GM18511 (cell line): ENCODE data around the gene MLXIPL.
"Not testable (repeated sequence)": the region's sequence is repeated elsewhere in the genome, so short reads cannot be mapped to it uniquely, and the experiment has no call there.

Experiments
- ATAC-seq: cut with Tn5 transposase; IDR thresholded peaks from one replicate; pipeline ENCODE4 v1.9.1; 2021; ENCODE audit warnings: mild to moderate bottlenecking, moderate library complexity; ENCODE audit not compliant: unreplicated experiment

The MLXIPL gene

GRCh38 chr7:73646785-73647724 is 22.7 kb upstream of the MLXIPL start:
- no peak for ATAC-seq

- ATAC-seq = no peak
These were observed 21.4 kb upstream of the MLXIPL start for GRCh38 chr7:73645643-73646174.

- no peak for ATAC-seq
These were observed 20.5 kb upstream of the MLXIPL start for GRCh38 chr7:73644688-73645286.

- no peak for ATAC-seq
These were observed 18.5 kb upstream of the MLXIPL start for GRCh38 chr7:73642834-73643233.

GRCh38 chr7:73638911-73639310 is 14.6 kb upstream of the MLXIPL start:
- ATAC-seq = no peak

- no peak for ATAC-seq
These were observed 11.3 kb upstream of the MLXIPL start for GRCh38 chr7:73635428-73636200.

- no peak for ATAC-seq
These were observed 9.5 kb upstream of the MLXIPL start for GRCh38 chr7:73633844-73634243.

GRCh38 chr7:73633323-73633722 is 9.0 kb upstream of the MLXIPL start:
- ATAC-seq = no peak

GRCh38 chr7:73631558-73631957 is 7.2 kb upstream of the MLXIPL start:
- ATAC-seq = no peak

GRCh38 chr7:73628504-73628903 is 4.2 kb upstream of the MLXIPL start:
- no peak for ATAC-seq

- ATAC-seq = no peak
These were observed 2.5 kb upstream of the MLXIPL start for GRCh38 chr7:73626814-73627213.

- ATAC-seq = no peak
These were observed 954 bp upstream of the MLXIPL start for GRCh38 chr7:73625276-73625675.

- no peak for ATAC-seq
These were observed 313 bp upstream of the MLXIPL start for GRCh38 chr7:73624669-73625001.

- ATAC-seq = no peak
These were observed 1.2 kb downstream of the MLXIPL start for GRCh38 chr7:73622909-73623797.

- ATAC-seq = no peak
These were observed 1.8 kb downstream of the MLXIPL start for GRCh38 chr7:73622527-73622908.

GRCh38 chr7:73621168-73622063 is 2.9 kb downstream of the MLXIPL start:
- ATAC-seq = no peak

GRCh38 chr7:73619394-73619793 is 4.9 kb downstream of the MLXIPL start:
- ATAC-seq = not testable (repeated sequence)

GRCh38 chr7:73618538-73618937 is 5.8 kb downstream of the MLXIPL start:
- no peak for ATAC-seq

GRCh38 chr7:73617520-73617919 is 6.8 kb downstream of the MLXIPL start:
- not testable (repeated sequence) for ATAC-seq
